GM13976 (cell line): ENCODE measurements around the gene DIO2.

Experiments
- DNase-seq: peaks from one replicate; pipeline ENCODE4 v3.0.0; 2012; ENCODE audit warnings: low spot score
- in situ Hi-C: fragments of 300-500 bp; cut with MboI; formaldehyde crosslinking; loops from one replicate; pipeline ENCODE4 v1.12.0; 2022; ENCODE audit warnings: low sequenced_read_pairs, mixed read lengths, inconsistent platforms; ENCODE audit not compliant: unreplicated experiment
- TF ChIP-seq, protein P1 (sequence below): IDR thresholded peaks from 2 replicates; pipeline ENCODE4 v1.5.1; 2012; ENCODE audit warnings: borderline replicate concordance, mild to moderate bottlenecking; ENCODE audit not compliant: insufficient read depth; ENCODE audit errors: extremely low read depth, missing control alignments, control extremely low read depth

Gene DIO2

GRCh38 chr14:80150301-80150700, 61.0 kb downstream of the DIO2 start:
- in situ Hi-C loops = no loop called here
- TF ChIP-seq, protein P1, sequence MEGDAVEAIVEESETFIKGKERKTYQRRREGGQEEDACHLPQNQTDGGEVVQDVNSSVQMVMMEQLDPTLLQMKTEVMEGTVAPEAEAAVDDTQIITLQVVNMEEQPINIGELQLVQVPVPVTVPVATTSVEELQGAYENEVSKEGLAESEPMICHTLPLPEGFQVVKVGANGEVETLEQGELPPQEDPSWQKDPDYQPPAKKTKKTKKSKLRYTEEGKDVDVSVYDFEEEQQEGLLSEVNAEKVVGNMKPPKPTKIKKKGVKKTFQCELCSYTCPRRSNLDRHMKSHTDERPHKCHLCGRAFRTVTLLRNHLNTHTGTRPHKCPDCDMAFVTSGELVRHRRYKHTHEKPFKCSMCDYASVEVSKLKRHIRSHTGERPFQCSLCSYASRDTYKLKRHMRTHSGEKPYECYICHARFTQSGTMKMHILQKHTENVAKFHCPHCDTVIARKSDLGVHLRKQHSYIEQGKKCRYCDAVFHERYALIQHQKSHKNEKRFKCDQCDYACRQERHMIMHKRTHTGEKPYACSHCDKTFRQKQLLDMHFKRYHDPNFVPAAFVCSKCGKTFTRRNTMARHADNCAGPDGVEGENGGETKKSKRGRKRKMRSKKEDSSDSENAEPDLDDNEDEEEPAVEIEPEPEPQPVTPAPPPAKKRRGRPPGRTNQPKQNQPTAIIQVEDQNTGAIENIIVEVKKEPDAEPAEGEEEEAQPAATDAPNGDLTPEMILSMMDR = no peak
- no peak for DNase-seq
